Measurements from ENCODE around the gene ABLIM2.

The ABLIM2 gene

DNA sequence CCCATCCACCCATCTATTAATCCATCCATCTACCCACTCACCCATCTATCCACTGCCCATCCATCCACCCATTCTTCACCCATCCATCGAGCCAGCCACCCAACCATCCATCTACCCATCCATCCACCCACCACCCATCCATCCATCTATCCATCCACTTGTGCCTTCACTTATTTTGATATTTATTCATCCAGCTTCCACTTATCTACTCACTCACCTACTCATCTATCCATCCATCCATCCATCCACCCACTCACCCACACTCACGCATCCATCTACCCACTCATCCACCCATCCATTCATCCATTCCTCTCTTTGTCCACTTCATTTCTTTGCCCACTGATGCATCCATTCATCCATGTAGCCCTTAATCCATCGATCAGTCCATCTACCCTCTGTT lies 146.1 kb downstream of the ABLIM2 start:
- DNase-seq, result no peak

DNA sequence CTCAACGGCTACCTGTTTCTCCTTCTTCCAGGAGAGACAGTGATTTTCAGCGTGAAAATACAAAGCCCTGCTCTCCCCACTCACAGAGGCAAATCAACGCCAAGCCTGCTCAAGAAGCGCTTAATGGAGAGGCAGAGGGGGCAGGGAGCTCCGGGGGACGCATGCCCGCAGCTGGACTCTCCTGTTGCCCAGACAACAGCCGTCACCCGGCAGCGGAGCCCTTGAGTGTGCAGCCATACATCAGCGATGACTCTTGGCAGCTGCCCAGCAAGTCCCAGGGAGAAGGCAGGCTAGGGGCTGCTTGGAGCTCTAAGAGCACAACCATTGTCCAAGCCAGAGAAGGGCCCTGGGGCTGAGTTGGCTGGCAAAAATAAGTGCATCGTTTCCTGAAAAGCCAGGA lies 148.0 kb downstream of the ABLIM2 start:
- no peak for DNase-seq

DNA sequence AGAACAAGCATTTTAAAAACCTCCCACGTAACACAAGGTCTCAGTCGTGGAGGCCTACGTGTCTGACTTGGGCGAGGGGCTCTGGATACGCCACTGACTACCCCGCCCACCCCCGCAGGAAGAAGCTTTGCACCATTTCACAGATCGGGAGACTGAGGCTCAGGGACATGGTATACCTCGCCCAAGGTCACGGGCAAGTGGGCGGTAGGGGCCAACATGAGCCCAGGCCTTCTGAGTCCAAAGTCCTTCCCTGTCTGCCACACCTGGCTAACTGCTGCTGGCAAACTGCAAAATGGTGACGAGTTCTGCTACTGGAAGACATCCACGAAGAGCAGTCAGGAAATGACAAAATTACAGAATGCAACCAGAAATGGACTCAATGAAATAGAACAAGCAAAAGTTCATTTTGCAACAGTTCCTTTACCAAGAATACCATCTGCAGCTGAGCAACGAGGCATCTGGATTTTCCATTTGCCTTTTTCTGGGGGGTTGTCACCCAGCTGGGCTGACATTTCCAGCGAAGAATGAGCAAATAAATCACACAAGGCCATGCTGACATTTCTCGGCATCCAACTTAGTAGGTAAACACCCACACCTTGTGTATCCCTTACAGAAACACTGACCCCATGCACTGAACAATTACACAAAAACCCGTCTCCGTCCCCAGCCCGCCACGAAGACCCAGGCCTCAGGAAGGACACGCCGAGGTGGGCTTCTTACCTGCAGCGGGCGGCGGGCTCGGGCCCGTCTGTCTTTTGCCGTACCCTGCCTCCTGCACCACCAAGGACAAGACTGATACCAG lies 148.7 kb downstream of the ABLIM2 start:
- no peak for DNase-seq

DNA sequence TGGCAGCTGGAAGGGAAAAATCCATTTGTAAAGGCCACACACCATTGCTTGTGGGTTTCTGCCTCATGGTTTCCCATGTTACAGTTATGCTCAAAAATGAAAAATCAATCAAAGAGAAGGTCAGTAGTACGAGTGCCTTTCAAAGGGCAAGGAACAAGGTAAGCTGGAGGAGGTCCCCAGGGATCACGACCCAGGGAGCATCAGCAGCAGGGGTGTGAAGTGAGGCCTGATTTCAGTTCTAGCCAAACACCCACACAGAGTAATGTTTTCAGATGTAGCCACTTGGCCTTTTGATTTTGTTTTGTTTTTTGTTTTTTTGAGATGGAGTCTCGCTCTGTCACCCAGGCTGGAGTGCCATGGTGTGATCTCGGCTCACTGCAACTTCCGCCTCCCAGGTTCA lies 149.5 kb downstream of the ABLIM2 start:
- DNase-seq, result no peak

DNA sequence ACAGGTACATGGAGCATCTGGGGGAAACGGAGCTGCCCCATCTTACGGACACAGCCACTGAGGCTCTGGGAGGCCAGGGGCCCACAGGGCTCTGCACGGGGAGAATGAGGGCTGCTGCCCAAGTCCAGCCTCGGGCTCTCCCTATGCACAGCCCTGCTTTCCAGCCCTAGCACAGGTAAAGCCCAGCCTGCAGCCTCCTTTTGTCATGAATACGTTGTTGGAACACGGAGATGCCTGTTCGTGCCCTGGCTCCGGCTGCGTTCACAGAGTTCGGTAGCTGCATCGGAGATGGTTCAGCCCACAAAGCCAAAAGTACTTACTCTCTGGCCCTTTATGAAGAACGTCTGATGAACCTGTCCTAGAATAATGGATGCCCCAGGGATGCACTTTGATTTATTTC lies 150.2 kb downstream of the ABLIM2 start:
- no peak for DNase-seq

DNA sequence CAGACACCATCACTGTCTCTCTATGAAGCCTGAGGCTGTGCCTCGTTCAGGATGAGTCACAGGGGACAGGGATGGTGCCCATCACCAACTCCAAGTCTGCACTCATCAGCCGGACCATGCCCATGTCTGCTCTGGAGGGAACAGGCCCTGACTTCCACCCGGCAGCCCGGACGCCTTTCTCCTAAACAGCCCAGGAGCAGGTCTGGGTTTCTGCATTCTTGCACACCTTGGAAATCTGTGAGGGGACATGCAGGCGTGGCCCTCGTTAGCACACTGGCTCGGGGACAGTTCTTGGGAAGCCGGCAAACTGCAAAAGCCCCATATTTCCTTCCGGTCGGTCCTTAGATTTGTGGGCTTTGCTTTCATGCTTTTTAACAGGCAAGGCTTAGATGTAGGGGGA lies 151.0 kb downstream of the ABLIM2 start:
- DNase-seq, result no peak

DNA sequence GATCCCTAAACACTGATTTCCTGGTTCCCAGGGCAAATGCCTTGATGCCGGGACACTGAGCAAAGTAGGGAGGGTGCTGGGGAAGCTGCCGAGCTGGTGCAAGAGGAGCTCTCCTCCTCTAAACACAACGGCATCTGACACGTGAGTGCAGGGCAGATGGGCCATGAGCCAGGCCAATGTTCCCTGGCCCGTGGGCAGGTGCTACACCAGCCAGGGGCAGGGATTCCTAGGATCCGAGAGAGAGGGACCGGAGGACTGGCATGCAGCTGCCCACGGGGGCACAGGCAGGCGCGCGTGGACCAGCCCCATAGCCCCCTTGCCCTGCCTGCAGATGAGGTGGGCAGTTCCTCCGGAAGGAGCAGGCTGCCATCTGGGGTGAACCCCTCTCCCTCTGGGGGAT lies 152.1 kb downstream of the ABLIM2 start:
- DNase-seq, result no peak

DNA sequence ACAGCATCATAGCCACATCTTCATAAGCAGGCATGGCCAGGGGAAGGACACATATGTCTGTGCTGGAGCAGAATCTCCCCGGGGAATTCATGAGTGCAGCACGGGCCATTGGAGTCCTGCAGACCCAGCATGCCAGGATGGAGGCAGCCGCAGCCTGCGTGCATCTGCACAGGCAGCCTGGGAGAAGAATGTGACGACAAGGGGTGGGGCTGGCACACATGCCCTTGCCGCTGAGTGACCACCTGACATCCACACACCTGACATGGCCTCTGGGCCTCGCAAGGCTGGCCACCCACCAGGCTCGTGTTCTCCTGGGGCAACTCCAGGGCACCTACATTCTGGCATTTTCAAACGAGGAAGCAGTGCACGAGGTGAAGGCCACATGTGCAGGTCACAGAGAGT lies 152.8 kb downstream of the ABLIM2 start:
- DNase-seq, result no peak

DNA sequence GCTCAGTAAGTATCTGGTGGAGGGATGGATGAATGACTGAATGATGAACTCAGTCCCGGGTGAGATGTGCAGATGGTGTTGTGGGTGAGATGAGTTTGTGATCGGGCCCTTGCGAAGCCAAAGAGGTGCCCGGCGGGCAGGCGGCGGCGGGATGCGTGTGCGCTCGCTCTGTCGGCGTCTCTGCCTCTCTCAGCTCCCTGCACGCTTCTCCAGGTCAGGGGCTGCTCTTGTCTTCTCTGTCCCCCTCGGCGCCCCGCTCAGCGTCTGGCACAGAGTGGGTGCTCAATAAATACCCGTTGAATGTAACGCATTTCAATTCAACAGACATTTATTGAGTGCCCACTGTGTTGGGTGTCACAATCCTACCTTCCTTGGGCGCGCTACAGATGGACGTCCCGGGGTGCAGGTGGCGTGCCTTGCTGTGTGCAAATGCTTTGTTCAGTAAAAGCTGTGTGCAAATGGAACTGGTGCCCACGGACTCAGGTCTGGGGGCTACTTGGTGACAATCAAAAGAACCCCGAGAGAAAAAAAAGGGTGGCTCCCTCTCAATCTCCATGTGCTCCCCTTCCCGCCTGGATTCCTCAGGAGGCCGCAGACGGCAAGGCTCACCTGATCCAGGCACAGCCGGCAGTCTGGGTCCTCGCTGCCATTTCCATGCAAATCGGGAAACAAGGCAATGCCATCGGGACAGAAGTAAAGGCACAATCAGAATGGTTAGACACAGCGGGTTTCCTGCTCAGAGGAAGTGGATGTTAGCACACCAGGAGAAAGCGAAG lies 153.4 kb downstream of the ABLIM2 start:
- no peak for DNase-seq

DNA sequence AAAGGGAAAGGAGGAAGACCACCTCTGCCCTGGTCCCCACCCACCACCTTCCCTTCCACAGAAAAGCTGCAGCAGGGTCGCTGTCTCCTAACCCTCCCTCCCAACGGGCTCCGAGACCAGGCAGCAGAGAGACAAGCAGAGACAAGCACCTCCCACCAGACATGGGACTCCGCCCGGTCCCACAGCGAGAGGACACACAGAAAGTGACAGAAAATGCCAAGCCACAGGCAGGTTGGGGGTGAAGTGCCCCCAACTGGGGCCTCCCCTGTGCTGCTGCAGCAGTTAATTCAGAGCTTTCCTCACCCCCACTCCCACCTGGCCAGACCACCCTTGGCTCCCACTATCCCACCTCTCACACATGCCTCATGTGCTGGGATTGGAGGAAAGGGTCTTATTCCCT lies 154.5 kb downstream of the ABLIM2 start:
- no peak for DNase-seq

DNA sequence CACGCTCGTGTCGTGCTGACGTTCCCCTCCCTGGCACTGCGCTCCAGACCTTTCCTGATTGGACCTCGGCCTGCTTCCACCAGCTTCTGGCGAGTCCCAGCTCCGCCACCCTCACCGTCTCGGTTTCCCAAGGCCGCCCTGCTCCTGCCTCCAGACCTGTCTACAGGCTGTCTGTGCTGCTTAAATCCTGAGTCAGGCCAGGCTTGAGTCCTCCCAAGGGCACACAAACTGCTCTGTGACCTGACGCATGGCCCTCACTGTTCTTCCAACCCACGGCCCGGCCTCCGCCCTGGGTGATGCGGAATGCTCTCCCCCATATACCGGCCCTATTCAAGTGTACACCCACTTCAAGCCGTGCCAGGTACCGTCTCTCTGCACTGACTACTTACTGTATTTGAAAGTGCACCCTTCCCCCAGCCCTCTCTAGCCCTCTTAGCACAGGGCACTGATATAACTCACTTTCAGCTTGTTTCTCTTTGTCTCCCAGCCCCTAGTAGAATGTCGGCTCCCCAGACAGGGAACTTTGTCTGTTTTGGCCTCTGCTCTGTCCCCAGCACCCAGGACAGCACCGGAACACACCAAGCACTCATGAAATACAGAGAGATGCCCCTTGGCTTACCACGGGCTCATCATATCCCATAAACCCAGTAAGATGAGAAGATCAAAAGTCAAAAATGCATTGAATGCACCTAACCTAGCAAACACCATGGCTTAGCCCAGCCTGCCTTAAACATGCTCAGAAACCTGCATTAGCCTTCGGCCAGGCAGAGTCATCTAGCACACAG lies 155.9 kb downstream of the ABLIM2 start:
- no peak for DNase-seq

DNA sequence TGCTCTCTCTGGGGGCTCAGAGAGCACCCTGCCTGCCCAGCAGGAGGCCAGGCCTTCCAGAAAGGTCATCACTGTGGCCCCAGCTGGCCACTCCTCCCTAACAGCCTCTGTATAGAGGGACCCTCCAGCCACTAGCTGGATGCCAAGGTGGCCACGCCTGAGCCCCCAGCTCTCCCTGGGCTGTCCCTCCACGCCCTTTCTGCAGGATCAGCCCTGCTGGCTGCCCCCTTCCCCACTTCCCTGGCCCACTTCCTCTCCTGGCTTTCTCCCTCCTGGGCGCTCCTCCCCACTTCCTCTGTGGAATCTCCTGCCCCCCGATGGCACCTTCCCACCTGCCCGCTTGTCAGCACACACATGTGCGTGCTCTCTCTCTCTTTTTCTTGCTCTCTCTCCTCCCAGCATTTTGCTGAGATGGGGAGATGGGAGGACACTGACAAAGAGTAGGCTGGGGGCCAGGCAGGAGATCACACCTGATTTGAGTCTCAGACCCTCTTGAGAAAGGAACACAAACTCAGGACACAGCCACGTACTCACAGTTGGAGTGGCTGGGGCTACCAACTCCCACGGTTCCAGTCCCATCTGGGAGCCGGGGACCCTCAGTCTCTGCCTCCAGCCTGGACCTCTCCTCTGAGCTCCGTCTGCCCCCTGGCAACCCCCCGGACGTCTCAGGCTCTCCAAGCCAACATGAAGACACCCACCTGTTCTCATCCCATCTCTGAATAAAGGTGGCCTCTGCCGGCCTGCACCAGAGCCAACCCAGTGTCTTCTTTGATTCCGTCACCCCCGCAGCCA lies 156.9 kb downstream of the ABLIM2 start:
- DNase-seq, result no peak

DNA sequence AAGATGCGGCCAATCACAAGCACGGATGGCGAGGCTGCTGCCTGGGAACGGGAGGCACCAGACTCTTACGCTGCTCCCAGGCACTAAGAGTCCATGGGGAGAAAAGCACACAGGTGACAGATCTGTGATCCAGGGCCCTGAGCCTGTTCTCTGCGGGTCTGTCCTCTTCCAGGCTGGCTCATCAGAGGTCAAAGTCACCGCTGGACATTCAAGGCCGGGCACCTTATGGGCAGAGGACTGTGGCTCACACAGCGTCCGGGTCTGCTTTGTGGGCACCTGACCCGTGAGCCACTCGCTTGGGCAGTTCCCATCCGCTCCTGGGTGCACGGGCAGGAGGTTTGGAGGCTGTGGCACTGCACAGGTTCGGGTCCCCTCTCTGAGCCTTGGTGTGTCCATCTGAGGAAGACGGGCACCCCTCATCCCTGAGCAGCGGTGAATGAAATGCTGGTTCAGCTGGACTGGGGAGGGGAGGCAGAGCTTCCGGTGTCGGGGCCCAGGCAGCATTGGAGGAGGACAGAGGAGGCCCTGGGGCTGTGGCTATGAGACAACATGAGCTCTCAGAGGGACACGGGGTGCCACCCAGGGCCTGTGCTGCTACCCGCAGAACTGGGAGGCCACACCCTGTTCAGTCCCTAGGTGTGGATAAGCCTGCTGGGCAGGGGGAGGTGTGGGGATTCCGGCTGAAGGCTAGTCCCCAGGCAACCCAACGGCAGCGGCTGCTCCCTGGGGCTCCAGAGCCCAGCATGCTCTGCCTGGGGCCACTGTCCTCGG lies 157.7 kb downstream of the ABLIM2 start:
- no peak for DNase-seq

DNA sequence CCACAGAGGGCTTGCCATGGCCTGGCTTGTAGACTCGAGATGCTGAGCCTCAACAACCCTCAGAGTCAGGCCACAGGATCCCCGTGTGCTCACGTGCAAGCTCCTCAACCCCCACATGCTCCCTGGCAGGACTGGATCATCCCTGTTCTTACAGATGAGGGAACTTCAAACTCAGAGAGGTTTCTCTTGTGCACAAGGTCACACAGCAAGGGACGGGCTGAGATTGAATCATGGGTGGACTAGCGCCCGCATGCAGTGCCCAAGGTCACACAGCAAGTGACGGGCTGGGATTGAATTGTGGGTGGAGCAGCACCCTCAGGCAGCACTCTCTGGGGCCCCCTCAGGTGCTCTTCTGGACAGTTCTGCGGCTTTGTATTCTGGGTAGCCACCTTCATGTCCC lies 158.4 kb downstream of the ABLIM2 start:
- no peak for DNase-seq

DNA sequence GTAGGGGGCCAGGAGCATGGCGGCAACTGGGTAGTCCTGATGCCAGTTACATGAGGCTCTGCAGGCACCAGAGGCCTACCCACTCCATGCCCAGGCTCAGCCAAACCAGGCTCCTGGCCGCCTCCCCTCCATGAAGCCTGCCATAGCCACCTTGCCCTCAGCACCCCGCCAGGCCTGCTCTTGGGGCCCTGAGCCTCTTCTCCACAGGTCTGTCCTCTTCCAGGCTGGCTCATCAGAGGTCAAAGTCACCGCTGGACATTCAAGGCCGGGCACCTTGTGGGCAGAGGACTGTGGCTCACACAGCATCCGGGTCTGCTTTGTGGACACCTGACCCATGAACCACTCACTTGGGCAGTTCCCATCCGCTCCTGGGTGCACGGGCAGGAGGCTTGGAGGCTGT lies 158.9 kb downstream of the ABLIM2 start:
- no peak for DNase-seq

DNA sequence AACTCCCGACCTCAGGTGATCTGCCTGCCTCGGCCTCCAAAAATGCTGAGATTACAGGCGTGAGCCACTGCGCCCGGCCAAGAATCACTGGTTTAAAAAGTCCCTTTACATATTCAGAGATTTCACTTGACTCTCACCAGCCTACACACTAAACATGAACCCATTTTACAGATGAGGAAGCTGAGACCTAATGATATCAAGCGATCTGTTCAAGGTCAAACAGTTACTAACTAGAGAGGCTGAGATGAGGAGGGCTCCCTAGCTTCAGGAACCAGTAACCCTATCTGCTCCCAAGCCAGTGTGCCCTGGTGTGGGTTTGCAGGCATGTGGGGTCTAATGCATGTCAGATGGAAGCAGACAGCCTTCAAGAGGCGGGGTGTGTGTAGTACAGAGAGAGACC lies 159.3 kb downstream of the ABLIM2 start:
- DNase-seq, result no peak

DNA sequence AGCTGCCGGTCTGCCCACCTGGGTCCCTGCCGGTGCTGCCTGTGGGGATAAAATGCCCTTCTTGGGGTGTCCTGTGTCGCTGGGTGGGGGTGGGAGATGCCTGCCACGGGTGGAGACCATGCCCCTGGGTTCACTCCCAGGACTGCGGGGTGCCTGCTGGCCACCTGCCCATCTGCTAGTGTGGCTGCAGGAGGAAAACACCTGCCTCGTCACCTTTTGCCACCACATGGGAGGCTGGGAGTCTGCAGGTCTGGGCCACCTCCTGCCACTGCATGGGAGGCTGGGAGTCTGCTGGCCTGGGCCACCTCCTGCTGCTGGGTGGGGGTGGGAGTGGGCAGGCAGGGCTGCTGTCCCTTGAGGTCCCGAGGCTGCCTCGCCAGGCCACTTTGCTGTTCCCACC lies 160.2 kb downstream of the ABLIM2 start:
- DNase-seq, result no peak

DNA sequence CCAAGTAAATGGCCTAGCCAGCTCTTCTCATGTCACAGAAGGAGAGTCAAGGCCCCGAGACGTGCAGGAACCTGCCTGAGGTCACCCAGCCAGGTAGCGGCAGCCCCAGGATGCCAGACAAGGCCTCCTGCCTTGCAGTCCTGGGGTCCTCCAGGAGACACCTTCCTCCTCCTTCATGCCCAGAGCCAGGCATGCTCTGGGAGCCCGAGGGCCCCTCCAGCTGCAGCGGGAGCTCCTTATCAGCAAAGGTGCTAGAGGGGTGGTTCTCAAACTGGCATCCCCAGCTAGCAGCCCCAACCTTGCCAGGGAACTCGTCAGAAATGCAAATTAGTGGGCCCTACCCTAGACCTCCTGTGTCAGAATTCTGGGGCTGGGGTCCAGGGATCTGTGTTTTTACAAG lies 162.7 kb downstream of the ABLIM2 start:
- no peak for DNase-seq

DNA sequence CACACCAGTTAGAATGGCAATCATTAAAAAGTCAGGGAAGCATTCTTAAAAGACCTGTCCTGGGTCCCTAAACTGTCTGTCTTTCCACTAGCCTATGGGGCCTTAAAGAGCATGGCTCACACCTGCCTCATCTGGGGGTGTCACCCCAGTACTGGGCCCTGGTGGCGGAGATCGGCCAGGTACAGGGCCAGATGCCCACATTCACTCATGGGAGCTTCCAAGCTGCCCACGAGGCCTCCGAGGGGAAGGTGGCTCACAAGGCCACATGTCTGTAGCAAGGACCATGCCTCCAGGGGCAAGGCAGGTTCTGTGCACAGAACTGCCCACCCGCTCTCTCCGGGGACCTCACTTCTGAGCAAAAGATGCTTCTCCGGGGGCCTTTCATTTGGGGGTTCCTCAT lies 163.5 kb downstream of the ABLIM2 start:
- DNase-seq, result no peak

DNA sequence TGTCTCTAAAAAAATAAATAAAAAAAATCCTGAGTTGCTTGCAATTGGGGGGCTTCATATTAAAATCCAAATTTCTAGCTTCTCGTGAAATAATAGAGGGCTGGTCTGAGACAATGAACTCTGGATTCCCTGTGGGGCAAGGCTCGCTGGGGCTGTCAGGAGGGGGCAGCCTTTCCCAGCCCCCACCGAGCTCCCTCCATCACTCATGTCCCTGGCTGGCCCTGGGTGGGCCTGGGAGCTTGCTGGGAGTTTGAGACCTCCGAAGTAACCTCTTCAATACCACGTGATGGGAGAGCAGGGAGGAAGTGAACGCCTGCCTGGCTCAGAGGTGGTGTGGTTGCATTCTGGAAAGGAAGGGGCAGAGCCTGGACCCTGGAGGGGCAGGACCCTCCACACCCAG lies 164.9 kb downstream of the ABLIM2 start:
- no peak for DNase-seq

DNA sequence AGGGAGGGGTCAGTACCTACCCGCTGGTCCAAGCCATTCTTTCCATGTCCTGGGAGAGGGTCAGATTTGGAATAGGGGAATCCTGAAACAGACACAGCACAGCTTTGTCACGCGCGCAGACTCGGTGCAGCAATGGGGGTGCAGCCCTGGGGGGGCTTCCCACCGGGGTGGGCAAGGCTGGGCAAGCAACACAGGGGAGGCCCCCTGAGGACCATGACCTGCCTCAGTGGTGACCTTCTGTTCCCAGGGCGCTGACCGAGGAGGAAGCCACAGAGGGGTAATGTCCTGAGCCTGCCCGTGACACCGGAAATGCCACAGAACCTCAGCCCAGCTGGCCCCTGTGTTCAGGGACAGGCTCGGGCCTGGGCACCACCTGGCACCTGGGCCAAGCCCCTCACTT lies 165.8 kb downstream of the ABLIM2 start:
- no peak for DNase-seq

DNA sequence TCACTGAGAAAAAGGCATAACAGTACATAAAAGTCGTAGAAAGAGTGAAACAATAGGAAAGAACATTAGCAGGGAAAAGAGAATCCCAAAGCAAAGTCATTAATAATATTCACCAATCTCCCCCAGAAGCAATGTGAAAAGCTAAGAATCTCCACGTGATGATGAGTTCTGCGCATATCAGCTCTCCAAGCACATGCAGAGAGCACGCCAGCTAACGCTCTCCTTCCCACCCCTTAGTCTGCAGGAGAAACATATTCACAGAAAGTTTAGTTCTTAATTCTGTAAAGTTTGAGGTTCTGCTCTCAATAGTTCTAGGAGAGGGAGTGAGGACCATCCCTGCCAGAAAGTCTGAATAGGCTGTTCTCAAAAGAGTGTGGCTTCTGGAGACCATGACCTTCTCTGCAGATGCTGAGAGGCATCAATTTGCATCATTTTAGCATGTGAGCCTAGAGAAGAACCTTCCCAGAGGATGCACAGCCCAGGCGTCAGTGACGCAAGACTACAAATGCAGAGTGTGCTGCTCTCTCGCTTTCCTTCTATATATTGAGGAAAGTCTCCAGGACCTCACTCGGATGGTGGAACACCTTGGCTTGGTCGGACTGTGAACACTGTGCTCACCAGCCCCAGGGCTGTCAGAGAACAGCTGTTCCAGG lies 167.7 kb downstream of the ABLIM2 start:
- DNase-seq, result no peak

Data from NK-92 treated with Interleukin-12 subunit alpha and Interleukin-12 subunit beta, amount 100 ng/mL, for 24 hours (cell line).